H9 (cell line): ENCODE measurements around the gene CASP10. TPM values are rescaled to one million over a fixed set of nuclear protein-coding genes. Genes with fewer than 3 reads are reported as not detected.

Source experiments
- DNase-seq: peaks from one replicate; pipeline ENCODE4 v3.0.0-alpha.2; 2017
- H2AFZ ChIP-seq: one replicate; pipeline ENCODE4 v1.6.1; 2013; ENCODE audit warnings: mild to moderate bottlenecking, low read length, control low read depth, moderate library complexity
- H2AK5ac ChIP-seq: 2 replicates; pipeline ENCODE4 v1.6.1; 2013; ENCODE audit warnings: low read length, control low read depth, mixed read lengths; ENCODE audit not compliant: insufficient read length
- H2BK120ac ChIP-seq: one replicate; pipeline ENCODE4 v1.6.1; 2013; ENCODE audit warnings: low read depth, mild to moderate bottlenecking, low read length, control low read depth, inconsistent platforms; ENCODE audit not compliant: poor library complexity, severe bottlenecking
- H2BK12ac ChIP-seq: 2 replicates; pipeline ENCODE4 v1.6.1; 2013; ENCODE audit warnings: low read length, control low read depth, mixed read lengths, low read depth; ENCODE audit not compliant: insufficient read length
- H2BK15ac ChIP-seq: 2 replicates; pipeline ENCODE4 v1.6.1; 2013; ENCODE audit warnings: low read depth, low read length, control low read depth
- H2BK20ac ChIP-seq: one replicate; pipeline ENCODE4 v1.6.1; 2013; ENCODE audit warnings: low read depth, mild to moderate bottlenecking, low read length, control low read depth, inconsistent platforms; ENCODE audit not compliant: poor library complexity, severe bottlenecking
- H2BK5ac ChIP-seq: 2 replicates; pipeline ENCODE4 v1.6.1; 2013; ENCODE audit warnings: low read length, control low read depth, mixed read lengths; ENCODE audit not compliant: insufficient read length
- H3K14ac ChIP-seq: 2 replicates; pipeline ENCODE4 v1.6.1; 2013; ENCODE audit warnings: low read length, control low read depth; ENCODE audit not compliant: insufficient read depth
- H3K18ac ChIP-seq: 2 replicates; pipeline ENCODE4 v1.6.1; 2013; ENCODE audit warnings: low read depth, mild to moderate bottlenecking, mixed read lengths, low read length, control low read depth; ENCODE audit not compliant: insufficient read length
- H3K23ac ChIP-seq: 2 replicates; pipeline ENCODE4 v1.6.1; 2013; ENCODE audit warnings: low read length, control low read depth, mixed read lengths, low read depth; ENCODE audit not compliant: insufficient read length
- H3K23me2 ChIP-seq: 2 replicates; pipeline ENCODE4 v1.6.1; 2013; ENCODE audit warnings: low read depth, mild to moderate bottlenecking, mixed read lengths, low read length, control low read depth; ENCODE audit not compliant: insufficient read length, poor library complexity, severe bottlenecking
- H3K27ac ChIP-seq: 2 replicates; pipeline ENCODE4 v1.5.1; 2013; ENCODE audit warnings: low read length, control low read depth, mixed read lengths, low read depth; ENCODE audit not compliant: insufficient read length
- H3K27me3 ChIP-seq: 2 replicates; pipeline ENCODE4 v1.6.1; 2013; ENCODE audit warnings: low read length, control low read depth, inconsistent platforms; ENCODE audit not compliant: insufficient read depth
- H3K4ac ChIP-seq: 2 replicates; pipeline ENCODE4 v1.6.1; 2013; ENCODE audit warnings: low read depth, mild to moderate bottlenecking, control low read depth, inconsistent platforms, low read length, moderate library complexity
- H3K4me1 ChIP-seq: 2 replicates; pipeline ENCODE4 v1.6.1; 2013; ENCODE audit warnings: low read length, control low read depth, inconsistent platforms; ENCODE audit not compliant: insufficient read depth
- H3K4me2 ChIP-seq: 2 replicates; pipeline ENCODE4 v1.6.1; 2013; ENCODE audit warnings: low read length, control low read depth, mixed read lengths; ENCODE audit not compliant: insufficient read length, insufficient read depth
- H3K56ac ChIP-seq: 2 replicates; pipeline ENCODE4 v1.6.1; 2013; ENCODE audit warnings: low read depth, mild to moderate bottlenecking, mixed read lengths, low read length, control low read depth; ENCODE audit not compliant: insufficient read length
- H3K79me1 ChIP-seq: 2 replicates; pipeline ENCODE4 v1.6.1; 2013; ENCODE audit warnings: low read depth, mild to moderate bottlenecking, moderate library complexity, low read length, control low read depth, inconsistent platforms; ENCODE audit not compliant: insufficient read depth, poor library complexity, severe bottlenecking
- H3K79me2 ChIP-seq: 2 replicates; pipeline ENCODE4 v1.6.1; 2013; ENCODE audit warnings: low read length, control low read depth, inconsistent platforms; ENCODE audit not compliant: insufficient read depth
- H3K9ac ChIP-seq: 2 replicates; pipeline ENCODE4 v1.6.1; 2013; ENCODE audit warnings: low read length, control low read depth, mixed read lengths; ENCODE audit not compliant: insufficient read length; ENCODE audit errors: extremely low read depth
- H3K9me3 ChIP-seq: one replicate; pipeline ENCODE4 v1.6.1; 2013; ENCODE audit warnings: low read depth, low read length, inconsistent platforms; ENCODE audit not compliant: control insufficient read depth
- H3T11ph ChIP-seq: one replicate; pipeline ENCODE4 v1.6.1; 2013; ENCODE audit warnings: mild to moderate bottlenecking, low read length, control low read depth, inconsistent platforms
- H4K20me1 ChIP-seq: one replicate; pipeline ENCODE4 v1.6.1; 2013; ENCODE audit not compliant: control insufficient read depth, insufficient read length, insufficient read depth
- H4K5ac ChIP-seq: 2 replicates; pipeline ENCODE4 v1.6.1; 2013; ENCODE audit warnings: low read depth, mild to moderate bottlenecking, mixed read lengths, low read length, control low read depth; ENCODE audit not compliant: insufficient read length
- H4K8ac ChIP-seq: replicated peaks from 2 replicates; pipeline ENCODE4 v1.6.1; 2013; ENCODE audit warnings: low read length, control low read depth, mixed read lengths, low read depth; ENCODE audit not compliant: insufficient read length
- H4K91ac ChIP-seq: 2 replicates; pipeline ENCODE4 v1.6.1; 2013; ENCODE audit warnings: low read depth, mild to moderate bottlenecking, moderate library complexity, mixed read lengths, low read length, control low read depth; ENCODE audit not compliant: insufficient read length
- H3K27ac Mint-ChIP-seq, 3 experiments: 2 replicates in 2 of 3; 3 replicates in 1 of 3; pipeline ENCODE4 v1.8.0; 2020 to 2021; ENCODE audit warnings: mixed read lengths in 3 of 3, mild to moderate bottlenecking in 1 of 3, moderate library complexity in 1 of 3
- H3K27me3 Mint-ChIP-seq: 2 replicates; pipeline ENCODE4 v1.8.0; 2021; ENCODE audit warnings: low read depth, mild to moderate bottlenecking, moderate library complexity, mixed read lengths
- H3K36me3 Mint-ChIP-seq, 3 experiments: 2 replicates in 2 of 3; 3 replicates in 1 of 3; pipeline ENCODE4 v1.8.0; 2020 to 2021; ENCODE audit warnings: low read depth in 3 of 3, mixed read lengths in 3 of 3; ENCODE audit not compliant: insufficient read depth in 1 of 3
- H3K4me1 Mint-ChIP-seq, 2 experiments: 2 replicates each; pipeline ENCODE4 v1.8.0; 2020; ENCODE audit warnings: mixed read lengths in 2 of 2
- H3K4me3 Mint-ChIP-seq, 2 experiments: 2 replicates in 1 of 2; 3 replicates in 1 of 2; pipeline ENCODE4 v1.8.0; 2020 to 2021; ENCODE audit warnings: mild to moderate bottlenecking in 2 of 2, mixed read lengths in 2 of 2, moderate library complexity in 1 of 2
- H3K9me3 Mint-ChIP-seq, 2 experiments: 2 replicates in 1 of 2; 3 replicates in 1 of 2; pipeline ENCODE4 v1.8.0; 2020; ENCODE audit warnings: mild to moderate bottlenecking in 2 of 2, mixed read lengths in 2 of 2, moderate library complexity in 1 of 2
- WGBS: extraction: QIAGEN DNeasy Blood & Tissue Kit; methylation state at CpG from one replicate; pipeline ENCODE4 v1.1.7; 2013; ENCODE audit warnings: missing lambda C conversion rate, low lambda C conversion rate, mixed read lengths; ENCODE audit not compliant: insufficient read length; ENCODE audit errors: extremely low coverage; 5-methylcytosine and 5-hydroxymethylcytosine counted together
- total RNA-seq: library from RNA; stranded (reverse); gene quantifications from 2 replicates; pipeline ENCODE4 v1.2.1, GENCODE V29; 2021
- TF ChIP-seq, protein P1 (sequence below): fragments of 200-600 bp; sonication (generic); conservative IDR thresholded peaks from 3 replicates; pipeline ENCODE4 v1.8.0; 2021; ENCODE audit warnings: antibody characterized with exemption, mild to moderate bottlenecking

CASP10 gene
- total RNA-seq, 1 experiment from 2014 or later, result 2.7 TPM

DNA sequence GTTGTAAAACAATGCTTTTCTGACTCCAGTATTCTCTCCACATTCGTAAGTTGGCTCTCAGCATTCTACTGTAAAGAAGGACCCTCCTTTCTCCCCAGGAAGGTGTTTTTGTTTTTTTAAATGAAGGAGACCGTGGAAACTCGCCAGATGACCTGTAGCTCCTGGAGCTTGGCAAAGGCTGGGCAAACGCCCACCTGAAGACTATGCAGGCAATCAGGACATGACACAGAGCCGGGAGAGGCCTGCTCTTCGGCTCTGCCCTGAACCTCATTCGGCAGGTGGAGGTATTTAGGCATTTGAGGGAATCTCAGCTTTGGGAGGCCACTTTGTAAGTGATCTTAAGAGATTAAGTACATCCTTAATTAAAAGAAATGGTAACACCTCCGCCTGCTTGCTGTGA is 17.4 kb downstream of the CASP10 start:
- Mint-ChIP-seq H3K9me3 (no peaks in the 10 kb centered on the region), H3K4me1 (peaks cover 7 to 8% of the 10 kb centered on the region in 2 experiments; a peak in 3 of 4 replicates), H3K36me3 (peaks cover 0 to 8% (median 0%) of the 10 kb centered on the region in 3 experiments; a peak in 4 of 7 replicates), H3K4me3 (no peak overlapping the region), H3K27ac (peak overlapping the region in 2 of 3 experiments; percentile 26 to 70; a peak in 3 of 7 replicates), H3K27me3 (no peaks in the 10 kb centered on the region)
- H3K23ac ChIP-seq, result no peak overlapping the region
- TF ChIP-seq, protein P1, sequence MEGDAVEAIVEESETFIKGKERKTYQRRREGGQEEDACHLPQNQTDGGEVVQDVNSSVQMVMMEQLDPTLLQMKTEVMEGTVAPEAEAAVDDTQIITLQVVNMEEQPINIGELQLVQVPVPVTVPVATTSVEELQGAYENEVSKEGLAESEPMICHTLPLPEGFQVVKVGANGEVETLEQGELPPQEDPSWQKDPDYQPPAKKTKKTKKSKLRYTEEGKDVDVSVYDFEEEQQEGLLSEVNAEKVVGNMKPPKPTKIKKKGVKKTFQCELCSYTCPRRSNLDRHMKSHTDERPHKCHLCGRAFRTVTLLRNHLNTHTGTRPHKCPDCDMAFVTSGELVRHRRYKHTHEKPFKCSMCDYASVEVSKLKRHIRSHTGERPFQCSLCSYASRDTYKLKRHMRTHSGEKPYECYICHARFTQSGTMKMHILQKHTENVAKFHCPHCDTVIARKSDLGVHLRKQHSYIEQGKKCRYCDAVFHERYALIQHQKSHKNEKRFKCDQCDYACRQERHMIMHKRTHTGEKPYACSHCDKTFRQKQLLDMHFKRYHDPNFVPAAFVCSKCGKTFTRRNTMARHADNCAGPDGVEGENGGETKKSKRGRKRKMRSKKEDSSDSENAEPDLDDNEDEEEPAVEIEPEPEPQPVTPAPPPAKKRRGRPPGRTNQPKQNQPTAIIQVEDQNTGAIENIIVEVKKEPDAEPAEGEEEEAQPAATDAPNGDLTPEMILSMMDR, result no peak
- H2BK20ac ChIP-seq, result no peak overlapping the region
- H3K79me1 ChIP-seq, result no peaks in the 10 kb centered on the region
- WGBS, result no CpG with 5 or more reads among the region's 8 CpGs
- no peak overlapping the region for H2BK15ac ChIP-seq
- no peak overlapping the region for H2BK5ac ChIP-seq
- H3T11ph ChIP-seq, result no peak overlapping the region
- no peak overlapping the region for H3K18ac ChIP-seq
- no peaks in the 10 kb centered on the region for H3K9me3 ChIP-seq
- no peak overlapping the region for H4K91ac ChIP-seq
- H2BK120ac ChIP-seq, result no peak overlapping the region
- H2AFZ ChIP-seq, result no peak overlapping the region
- H3K27me3 ChIP-seq, result no peaks in the 10 kb centered on the region
- H3K56ac ChIP-seq, result no peak overlapping the region
- no peaks in the 10 kb centered on the region for H4K20me1 ChIP-seq
- H3K27ac ChIP-seq, result no peak overlapping the region
- no peaks in the 10 kb centered on the region for H3K4me1 ChIP-seq
- H2BK12ac ChIP-seq, result no peak overlapping the region
- H4K8ac ChIP-seq, result no peak overlapping the region
- no peak overlapping the region for H3K9ac ChIP-seq
- no peaks in the 10 kb centered on the region for H3K23me2 ChIP-seq
- no peaks in the 10 kb centered on the region for H3K79me2 ChIP-seq
- no peak for DNase-seq
- no peak overlapping the region for H2AK5ac ChIP-seq
- no peak overlapping the region for H3K4me2 ChIP-seq
- no peak overlapping the region for H3K14ac ChIP-seq
- no peak overlapping the region for H4K5ac ChIP-seq
- no peak overlapping the region for H3K4ac ChIP-seq
